GM21825 (cell line): ENCODE data around the gene DAGLA.

ENCODE experiments used
- ATAC-seq: cut with Tn5 transposase; IDR thresholded peaks from one replicate; pipeline ENCODE4 v1.9.1; 2021; ENCODE audit warnings: mild to moderate bottlenecking, moderate library complexity; ENCODE audit not compliant: unreplicated experiment

Gene DAGLA

DNA sequence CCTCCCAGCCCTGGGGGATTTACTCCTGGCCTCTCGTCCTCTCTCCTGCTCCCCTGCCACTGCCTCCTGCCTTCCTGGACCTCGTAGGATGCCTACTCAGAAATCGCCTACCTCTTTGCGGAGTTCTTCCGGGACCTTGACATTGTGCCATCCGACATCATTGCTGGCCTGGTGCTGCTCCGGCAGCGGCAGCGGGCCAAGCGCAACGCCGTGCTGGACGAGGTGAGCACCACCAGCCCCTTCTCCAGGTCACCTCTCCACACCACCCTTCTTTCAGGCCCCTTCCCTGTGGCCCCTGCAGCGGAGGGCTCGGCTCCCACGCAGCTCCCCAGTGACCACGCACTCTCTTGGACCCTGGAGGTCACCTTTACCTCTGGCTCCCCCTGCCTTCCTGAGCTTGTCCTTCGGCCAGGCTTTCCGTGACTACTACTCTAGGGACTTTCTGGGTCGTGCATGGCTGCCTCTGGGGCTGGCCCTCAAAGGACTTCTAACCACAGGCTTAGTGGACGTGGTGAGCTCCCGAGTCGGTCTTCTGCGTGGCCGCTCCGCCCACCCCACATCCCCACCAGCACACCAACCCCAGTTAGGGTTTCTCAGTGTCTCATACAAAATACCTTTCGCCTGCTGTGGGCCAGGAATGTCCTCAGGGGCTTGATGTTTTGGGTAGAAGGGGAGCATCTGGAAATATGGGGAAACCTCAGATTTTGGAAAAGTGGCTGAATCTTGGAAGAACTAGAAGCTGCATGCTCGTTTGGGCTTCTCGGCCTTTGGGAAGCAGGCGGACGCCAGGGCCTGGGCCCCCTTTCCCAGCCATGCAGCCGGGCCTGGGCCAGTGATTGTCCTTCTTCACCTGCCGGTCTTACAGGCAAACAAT, 48.1 kb downstream of the DAGLA start:
- ATAC-seq: no peak

DNA sequence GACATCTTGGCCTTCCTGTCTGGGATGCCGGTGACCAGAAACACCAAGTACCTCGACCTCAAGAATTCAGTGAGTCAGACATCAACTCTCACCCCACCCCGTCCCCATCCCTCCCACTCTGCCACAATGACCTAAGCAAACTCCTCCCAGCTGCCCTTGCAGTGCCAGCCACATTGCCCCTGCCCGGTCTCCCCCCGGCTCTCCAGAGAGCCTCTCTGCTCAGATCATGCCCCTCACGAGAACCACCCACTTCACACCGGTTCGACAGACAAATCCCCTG, 48.7 kb downstream of the DAGLA start:
- no peak for ATAC-seq

DNA sequence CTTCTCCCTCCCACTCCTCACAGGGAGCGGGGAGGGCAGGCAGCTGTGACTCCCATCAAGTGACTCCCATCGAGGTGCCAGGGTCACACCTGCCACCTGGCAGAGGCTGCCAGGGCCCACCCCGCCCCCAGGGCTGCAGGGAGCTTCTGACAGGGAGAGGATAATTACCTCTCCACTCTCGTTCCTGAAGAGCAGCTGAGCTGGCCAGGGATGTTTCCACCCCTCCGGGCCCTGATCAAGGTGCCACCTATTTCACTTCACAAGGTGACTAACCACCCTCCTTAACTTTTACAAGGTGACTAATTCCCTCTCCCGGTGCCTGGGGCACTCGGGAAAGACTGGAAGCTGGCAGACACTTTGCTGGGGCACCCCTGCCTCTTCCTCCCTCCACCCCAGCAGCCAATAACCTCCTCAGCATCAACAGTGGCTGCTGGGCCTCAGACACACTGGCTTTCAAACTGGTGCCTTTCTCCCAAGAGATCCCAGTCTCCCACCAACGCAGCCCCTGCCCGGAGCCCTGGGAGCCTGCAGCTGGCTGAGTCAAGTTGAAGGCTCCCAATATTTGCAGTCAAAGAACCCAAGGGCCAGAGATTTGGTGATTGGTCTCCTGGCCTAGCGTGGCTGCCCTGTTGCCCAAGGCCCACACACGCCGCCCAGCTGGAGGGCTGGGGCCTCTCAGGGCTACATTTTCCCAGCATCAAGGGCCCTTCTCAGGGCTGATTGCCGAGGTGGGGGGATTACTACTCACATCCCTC, 50.2 kb downstream of the DAGLA start:
- no peak for ATAC-seq

DNA sequence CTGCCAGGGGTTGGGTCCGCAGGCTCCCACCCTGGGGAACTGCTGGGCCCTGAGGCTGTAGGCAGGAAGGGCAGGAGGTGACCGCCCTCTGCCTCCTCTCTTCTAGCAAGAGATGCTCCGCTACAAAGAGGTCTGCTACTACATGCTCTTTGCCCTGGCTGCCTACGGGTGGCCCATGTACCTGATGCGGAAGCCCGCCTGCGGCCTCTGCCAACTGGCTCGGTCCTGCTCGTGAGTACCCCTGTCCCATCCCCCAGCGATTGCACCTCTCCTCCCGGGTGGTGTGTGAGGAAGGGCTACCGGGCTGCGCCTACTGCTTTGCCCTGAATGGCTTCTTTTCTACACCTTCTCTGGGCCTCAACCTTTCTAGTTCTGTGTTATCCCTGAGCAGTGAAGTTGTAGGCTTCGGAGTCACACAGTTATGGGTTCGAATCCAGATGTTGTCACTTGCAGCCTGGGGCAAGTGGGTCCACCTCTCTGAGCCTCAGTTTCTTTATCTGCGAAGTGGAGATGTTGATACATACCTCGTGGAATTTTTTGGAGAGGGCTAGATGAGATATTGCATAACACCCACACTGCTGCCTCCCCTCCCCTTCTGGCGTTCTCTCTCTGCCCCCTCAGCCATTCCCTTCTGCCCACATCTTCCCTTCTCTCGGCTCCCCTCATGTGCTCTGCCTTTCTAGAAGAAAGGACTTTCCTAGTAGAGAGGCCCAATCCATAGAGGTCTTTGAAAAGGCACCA, 51.2 kb downstream of the DAGLA start:
- ATAC-seq: no peak

DNA sequence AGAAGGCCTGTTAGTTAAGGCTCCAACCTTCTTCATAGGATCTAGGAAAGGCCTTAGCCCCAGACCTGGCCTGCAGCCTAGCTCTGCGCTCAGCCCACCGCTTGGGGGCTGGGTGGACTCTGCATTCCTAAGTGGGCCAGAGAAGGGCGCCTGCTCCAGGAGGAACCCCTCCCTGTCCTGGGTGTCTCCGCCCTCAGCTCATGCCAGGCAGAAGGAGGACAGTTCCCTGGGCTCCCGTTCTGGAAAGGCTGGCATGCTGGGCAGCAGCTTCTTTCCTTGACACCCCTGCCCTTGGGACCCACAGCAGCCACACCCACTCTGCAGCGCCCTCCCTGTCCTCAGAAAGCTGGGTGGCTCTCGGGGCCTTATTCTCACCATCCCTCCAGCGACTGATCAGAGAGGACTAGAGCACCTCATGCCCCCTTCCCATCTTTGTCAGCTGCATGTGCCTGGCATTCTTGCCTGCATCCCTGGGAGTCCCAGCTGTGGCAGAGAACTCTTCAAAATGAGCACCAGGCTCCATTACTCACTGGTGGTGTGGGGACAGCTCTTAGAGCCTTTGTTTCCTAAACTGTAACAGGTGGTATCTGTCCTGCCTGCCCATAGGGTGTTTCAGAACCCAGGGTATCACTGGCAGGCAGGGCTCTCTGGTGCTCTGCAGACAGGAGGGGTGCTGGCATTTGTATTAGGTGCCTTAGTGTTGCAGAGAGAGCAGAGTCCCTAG, 51.9 kb downstream of the DAGLA start:
- no peak for ATAC-seq

DNA sequence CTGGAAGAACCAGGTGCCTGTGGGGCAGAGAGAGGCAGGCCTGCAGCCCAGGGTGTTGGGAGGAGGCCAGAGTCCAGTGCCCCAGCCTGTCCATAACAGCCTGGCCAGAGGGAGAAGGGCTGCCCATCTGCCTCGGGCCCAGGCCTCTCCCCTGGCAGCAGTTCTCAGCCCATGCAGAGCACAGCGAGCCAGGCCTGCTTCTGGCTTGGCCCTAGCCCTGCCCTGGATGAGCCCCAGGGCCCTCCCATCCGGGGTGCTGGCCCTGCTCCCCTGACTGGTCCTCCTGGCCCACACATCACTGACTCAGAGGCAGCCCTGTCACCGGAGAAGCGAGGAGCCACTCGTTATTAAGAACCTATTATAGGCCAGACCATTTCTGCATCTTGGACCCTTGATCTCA, 52.5 kb downstream of the DAGLA start:
- ATAC-seq: no peak

- ATAC-seq: peak; percentile 49
These were observed 53.2 kb downstream of the DAGLA start for GRCh38 chr11:61733120-61733978.

DNA sequence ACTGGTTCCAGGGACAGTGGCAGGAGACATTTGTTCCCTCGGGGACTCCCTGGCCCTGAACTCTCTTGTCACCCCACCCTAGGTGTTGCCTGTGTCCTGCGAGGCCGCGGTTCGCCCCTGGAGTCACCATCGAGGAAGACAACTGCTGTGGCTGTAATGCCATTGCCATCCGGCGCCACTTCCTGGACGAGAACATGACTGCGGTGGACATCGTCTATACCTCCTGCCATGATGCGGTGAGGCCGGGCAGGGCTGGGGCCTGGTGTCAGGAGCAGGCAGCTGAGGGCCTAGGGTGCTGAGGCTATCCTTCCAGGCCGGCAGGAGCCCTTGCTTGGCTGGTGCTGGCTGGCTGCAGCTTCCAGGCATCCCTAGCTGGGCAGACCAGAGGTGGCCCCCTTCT, 54.6 kb downstream of the DAGLA start:
- ATAC-seq: no peak

DNA sequence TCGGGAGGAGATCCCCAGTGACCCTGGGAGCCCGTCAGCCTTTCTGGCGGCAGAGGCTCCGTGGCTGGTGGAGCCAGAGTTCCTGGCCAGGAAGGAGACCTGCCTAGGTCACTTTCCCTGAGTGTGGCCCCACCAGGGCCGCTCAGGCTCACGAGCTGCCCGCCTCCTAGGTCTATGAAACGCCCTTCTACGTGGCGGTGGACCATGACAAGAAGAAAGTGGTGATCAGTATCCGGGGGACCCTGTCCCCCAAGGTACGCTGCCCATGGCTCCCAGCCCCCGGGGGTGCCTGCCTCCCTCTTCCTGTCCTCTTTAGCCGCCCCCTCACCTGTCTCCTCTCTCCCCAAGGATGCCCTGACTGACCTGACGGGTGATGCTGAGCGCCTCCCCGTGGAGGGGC, 55.2 kb downstream of the DAGLA start:
- no peak for ATAC-seq

DNA sequence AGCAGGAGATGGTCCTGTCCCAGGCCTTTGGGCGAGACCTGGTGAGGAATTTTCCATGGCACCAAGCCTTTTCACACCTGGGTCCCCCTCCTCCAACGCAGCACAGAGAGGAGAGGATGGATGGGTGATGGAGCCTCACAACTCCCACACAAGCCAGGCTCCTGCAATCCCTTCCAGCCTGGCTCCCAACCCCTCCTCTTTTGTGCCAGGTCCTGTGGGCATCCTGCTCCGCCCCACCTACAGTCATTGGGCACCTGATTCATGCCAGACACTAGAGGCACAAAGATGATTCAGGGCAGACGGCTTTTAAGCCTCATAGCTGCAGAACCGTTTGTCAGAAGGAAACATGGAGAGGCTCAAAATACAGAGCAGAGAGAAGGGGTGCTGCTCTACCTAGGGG, 56.1 kb downstream of the DAGLA start:
- ATAC-seq: no peak

- no peak for ATAC-seq
These were observed 56.9 kb downstream of the DAGLA start for GRCh38 chr11:61737131-61737530.

GRCh38 chr11:61737636-61738386, 57.6 kb downstream of the DAGLA start:
- ATAC-seq: no peak

DNA sequence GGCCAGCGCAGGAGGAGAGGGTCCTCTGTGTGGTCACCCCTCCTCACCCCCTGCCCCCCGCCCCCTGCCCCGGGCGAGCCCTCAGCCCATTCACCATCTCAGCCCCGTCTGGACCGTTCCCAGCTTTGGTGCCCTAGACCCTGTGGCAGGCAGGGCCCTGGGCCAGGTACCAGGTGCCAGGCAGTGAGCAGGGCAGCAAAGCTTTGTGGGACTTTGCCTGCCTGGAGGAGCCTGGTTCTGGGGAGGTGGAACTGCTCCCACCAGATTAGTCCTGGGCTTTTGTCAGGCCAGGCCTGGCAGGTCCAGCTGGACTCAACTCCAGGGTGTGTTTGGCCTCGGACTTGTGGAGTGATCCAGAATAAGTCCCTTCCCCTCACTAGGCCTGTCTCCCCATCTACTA, 58.6 kb downstream of the DAGLA start:
- ATAC-seq: no peak

GRCh38 chr11:61739413-61739812, 59.2 kb downstream of the DAGLA start:
- no peak for ATAC-seq

DNA sequence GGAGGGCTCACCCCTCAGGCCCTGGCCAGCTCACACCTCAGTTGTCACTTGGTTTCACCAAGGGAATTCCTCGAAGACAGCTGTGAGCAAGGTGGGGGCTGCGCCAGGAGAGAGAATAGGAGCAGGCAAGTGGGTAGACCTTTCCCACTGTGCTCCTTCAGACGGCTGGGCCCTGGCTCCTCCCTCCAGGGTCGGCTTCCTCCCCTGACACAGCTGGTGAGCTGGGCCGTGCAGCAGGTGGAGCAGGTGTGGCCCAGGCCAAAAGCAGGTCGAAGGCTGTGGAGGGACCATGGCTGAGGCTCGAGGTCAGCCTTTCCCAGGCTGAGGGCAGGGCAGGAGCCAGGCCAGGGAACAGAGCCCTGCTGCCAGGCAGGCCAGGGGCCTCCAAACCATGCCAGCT, 59.8 kb downstream of the DAGLA start:
- no peak for ATAC-seq

- ATAC-seq: no peak
These were observed 62.2 kb downstream of the DAGLA start for GRCh38 chr11:61742391-61742790.

GRCh38 chr11:61743486-61744095, 63.4 kb downstream of the DAGLA start:
- no peak for ATAC-seq

DNA sequence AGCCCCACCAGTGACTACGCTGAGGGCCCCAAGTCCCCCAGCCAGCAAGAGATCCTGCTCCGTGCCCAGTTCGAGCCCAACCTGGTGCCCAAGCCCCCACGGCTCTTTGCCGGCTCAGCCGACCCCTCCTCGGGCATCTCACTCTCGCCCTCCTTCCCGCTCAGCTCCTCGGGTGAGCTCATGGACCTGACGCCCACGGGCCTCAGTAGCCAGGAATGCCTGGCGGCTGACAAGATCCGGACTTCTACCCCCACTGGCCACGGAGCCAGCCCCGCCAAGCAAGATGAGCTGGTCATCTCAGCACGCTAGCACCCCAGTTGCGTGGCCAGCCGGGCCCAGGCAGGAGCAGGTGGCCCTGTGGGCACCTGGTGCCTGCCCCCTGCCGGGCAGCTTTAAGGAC, 64.0 kb downstream of the DAGLA start:
- ATAC-seq: no peak

- ATAC-seq: no peak
These were observed 64.5 kb downstream of the DAGLA start for GRCh38 chr11:61744609-61745156.
